GM12892 (cell line): ENCODE measurements around the gene ZNF141.

Experiments used
- DNase-seq: peaks from one replicate; pipeline ENCODE4 v3.0.0; 2011; ENCODE audit not compliant: insufficient read length
- FAIRE-seq: peaks from 2 replicates; lab custom pipeline; 2011; peaks lifted over from hg19 to GRCh38; lab: Jason Lieb, UNC
- POLR2A ChIP-seq: IDR thresholded peaks from 2 replicates; pipeline ENCODE4 v1.6.1; 2011; ENCODE audit warnings: low read depth, low read length, control low read depth
- POLR2AphosphoS5 ChIP-seq: IDR thresholded peaks from 2 replicates; pipeline ENCODE4 v1.6.1; 2011; ENCODE audit warnings: low read depth, low read length, control low read depth
- TAF1 ChIP-seq: IDR thresholded peaks from 2 replicates; pipeline ENCODE4 v1.6.1; 2011; ENCODE audit warnings: low read depth, mild to moderate bottlenecking, control low read depth, low read length, borderline replicate concordance

The ZNF141 gene

DNA sequence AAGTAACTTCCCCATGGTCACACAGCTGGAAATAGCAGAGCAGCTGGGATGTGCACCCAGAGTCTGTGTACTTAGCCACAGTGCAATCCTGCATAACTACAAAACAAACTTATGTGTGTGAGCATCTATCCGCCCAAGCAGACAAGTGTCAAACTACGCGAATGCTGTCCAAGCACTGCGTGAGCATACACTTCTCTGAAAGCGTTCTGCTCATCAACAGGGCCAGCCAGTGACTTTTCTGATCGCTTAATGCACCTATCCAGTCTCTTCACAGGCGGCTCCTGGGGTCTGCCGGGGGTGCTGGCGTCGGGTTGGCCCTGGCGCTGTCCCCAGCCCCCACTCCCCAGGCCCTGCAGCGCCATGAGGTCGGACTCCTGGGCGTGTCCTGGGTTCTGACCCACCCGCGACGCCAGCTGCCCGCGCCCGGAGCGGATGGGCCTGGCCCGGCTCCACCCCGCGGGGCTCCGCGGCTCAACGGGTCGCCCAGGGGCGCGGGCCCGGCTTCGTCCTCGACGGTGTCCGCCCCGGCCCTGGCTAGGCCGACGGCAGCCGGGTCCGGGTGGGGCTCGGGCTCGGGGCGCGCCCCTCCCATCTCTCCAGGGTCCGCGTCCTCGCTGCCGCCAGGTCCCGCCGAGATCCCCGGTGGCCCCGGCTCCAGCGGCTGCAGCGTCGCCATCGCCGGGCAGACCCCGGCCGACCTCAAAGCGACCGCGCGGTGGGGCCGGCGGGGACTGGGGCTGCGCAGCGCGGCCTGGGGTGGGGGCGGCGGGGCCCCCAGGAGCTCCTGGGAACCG lies 1.3 kb upstream of the ZNF141 start:
- FAIRE-seq, result no peak
- DNase-seq, result peak; percentile 40
- TF ChIP-seq POLR2AphosphoS5 (no peak), POLR2A (no peak), TAF1 (no peak)

DNA sequence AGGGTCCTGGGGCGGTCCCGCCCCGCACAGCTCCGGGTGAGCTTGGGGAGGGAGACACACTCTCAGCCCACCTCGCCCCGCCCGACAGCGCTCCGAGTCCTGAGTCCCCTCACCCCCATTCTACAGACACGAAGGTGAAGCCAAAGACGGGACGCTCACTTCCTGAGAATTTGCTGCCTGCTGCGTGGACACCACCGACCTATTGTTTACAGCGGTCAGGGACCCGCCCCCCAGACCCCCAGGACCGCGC lies 796 bp upstream of the ZNF141 start:
- FAIRE-seq, result no peak
- DNase-seq, result no peak
- no peak for TF ChIP-seq POLR2AphosphoS5
- TF ChIP-seq POLR2A, result no peak
- TF ChIP-seq TAF1, result no peak

DNA sequence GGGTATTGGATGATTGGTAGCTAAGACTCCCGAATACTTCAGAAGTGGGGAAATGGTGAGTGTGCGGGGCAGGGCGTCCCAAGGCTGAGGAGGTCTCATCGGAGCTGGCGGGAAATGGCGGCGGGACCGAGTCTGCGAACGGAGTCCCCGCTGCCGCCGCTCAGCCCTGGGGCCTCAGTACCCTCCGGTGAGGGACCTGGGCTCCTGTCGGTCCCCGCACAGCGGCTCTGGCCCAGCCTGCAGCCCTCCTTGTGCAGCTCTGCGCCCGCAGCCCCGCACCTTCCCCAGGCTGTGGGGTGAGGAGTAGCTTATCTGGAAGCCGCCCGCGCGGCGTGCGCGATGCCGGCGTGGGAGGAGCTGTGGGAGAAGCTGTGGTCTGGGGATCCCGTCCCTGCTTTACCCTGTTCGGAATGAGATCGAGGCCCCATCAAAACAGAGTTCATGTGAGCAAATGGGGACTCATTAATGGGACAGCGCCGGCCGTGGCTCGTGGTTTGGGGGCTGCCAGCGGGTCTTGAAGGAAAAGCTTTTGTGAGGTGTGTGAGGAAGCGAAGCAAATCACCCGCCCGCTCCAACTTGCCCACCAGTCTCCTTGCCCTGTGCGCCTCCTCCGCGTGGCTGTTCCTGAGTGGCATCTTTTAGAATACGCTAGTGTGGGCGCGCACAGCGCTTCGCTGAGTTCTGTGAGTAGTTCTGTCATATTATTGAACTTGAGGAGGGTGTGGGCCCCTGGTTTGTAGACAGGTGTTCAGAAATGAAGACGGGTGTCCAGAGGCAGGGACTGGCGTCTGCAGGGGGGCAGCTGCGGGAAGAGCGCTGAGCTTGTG lies 531 bp downstream of the ZNF141 start:
- TF ChIP-seq TAF1, result no peak
- TF ChIP-seq POLR2AphosphoS5, result no peak
- TF ChIP-seq POLR2A, result no peak
- FAIRE-seq (peak; percentile 24), DNase-seq (no peak)

DNA sequence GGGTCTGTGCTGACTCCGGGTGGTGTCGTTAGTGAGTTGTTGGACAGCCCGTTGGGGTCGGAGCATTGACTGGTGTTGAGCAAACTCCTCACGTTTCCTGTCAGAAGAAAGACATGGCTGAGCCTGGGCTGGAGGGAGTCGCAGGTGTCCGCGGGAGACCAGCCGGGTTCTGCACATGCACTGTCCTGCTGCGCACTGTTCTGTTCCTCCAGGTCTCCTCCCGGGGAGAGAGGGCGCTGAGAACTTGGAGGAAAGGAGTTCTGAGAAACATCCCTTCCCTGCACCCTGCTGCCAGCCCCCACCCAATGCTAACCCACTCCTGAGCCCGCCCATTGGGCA lies 1.1 kb downstream of the ZNF141 start:
- FAIRE-seq, result no peak
- no peak for DNase-seq

DNA sequence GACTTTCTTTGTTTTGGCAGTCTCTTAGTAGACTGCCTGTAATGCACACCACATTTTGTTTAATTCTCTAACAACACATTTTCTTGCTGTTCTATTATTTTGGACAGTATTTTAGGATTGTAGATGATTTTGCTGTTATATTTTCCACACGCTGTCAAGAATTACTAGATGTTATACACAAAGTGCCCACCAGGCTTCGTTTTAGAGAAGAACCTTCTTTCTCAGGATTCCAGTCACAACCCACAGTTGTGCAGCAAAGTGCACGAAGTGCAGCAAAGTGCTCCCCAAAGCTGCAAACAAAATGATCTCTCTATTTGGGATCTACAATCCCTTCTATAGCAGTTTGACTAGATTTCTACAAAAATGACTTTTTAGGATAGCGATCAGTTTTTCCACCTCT lies 2.4 kb downstream of the ZNF141 start:
- DNase-seq (no peak), FAIRE-seq (no peak)
- no peak for TF ChIP-seq TAF1
- TF ChIP-seq POLR2AphosphoS5, result no peak
- TF ChIP-seq POLR2A, result no peak

More for the DNA sequence above, 1.1 kb downstream of the ZNF141 start:
- TF ChIP-seq TAF1, result no peak
- TF ChIP-seq POLR2A, result no peak
- no peak for TF ChIP-seq POLR2AphosphoS5

DNA sequence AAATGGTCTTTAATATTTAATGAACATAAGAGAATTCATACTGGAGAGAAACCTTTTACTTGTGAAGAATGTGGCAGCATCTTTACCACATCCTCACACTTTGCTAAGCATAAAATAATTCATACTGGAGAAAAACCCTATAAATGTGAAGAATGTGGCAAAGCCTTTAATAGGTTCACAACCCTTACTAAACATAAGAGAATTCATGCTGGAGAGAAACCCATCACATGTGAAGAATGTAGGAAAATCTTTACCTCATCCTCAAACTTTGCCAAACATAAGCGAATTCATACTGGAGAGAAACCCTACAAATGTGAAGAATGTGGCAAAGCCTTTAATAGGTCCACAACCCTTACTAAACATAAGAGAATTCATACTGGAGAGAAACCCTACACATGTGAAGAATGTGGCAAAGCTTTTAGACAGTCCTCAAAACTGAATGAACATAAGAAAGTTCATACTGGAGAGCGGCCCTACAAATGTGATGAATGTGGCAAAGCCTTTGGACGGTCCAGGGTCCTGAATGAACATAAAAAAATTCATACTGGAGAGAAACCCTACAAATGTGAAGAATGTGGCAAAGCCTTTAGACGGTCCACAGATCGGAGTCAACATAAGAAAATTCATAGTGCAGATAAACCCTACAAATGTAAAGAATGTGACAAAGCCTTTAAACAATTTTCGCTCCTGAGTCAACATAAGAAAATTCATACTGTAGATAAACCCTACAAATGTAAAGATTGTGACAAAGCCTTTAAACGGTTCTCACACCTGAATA lies 35.6 kb downstream of the ZNF141 start:
- TF ChIP-seq POLR2A, result no peak
- TF ChIP-seq TAF1, result no peak
- no peak for TF ChIP-seq POLR2AphosphoS5
- DNase-seq (no peak), FAIRE-seq (peak; percentile 36)

DNA sequence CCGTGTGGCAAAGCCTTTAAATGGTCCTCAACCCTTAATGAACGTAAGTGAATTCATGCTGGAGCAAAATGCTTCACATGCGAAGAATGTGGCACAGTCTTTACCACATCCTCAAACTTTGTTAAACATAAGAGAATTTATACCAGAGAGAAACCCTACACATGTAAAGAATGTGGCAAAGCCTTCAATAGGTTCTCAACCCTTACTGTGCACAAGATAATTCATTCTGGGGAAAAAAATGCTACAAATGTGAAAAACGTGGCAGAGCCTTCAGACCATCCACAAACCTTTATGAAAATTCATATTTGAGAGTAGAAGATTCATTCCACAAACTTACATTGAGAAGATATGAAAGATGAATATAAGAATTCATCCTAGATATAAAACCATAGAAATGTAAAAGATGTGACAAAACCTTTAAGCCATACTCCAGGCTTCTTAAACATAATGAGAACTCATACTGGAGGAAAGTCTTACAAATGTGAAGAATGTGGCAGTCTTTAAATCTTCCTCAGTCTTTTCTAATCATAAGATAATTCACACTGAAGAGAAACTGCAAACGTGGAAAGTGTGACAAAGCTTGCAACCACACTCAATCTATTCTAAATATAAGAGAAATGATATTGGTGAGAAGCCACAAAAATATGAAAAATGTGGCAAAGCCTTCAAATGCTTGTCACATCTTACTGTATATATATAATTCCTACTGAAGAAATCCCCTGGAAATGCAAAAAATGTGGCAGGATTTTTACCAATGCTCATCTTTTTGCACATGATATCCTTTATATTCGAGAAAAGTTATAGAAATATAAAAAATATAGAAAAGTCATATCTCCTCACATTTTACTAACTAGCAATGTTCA lies 36.9 kb downstream of the ZNF141 start:
- FAIRE-seq (no peak), DNase-seq (no peak)
- TF ChIP-seq POLR2AphosphoS5, result no peak
- no peak for TF ChIP-seq POLR2A
- no peak for TF ChIP-seq TAF1

DNA sequence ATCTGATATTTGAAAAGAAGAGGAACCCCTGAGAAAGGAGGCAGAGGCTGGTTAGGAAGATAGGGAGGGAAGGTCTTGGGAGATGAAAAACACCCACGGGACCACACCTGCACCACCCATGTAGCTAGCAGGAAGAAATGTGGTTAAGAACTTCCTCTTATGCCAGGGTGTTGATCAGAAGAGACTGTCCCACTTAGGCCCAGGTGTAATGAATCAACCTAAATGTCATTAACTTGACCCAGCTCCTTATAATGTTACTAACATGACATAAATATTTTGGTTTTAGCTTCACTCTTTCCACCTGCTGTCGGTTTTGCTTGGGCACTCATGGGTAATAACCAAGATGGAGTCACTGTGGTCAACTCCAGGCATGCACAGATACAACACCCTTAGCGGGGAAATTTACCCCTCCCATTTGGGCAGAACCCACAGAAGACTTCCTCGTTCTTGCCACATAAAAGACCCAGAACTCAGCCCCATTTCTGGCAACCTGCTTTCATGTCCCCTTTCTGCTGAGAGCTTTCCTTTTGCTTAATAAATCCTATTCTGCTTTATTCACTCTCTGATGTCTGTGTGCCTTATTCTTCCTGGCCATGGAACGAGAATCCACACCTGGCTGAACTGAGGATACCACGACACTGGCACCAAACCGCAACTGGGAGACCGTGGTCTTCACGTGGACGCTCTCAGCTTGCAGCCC lies 46.8 kb downstream of the ZNF141 start:
- DNase-seq (no peak), FAIRE-seq (no peak)
- TF ChIP-seq POLR2A (no peak), TAF1 (no peak), POLR2AphosphoS5 (no peak)

DNA sequence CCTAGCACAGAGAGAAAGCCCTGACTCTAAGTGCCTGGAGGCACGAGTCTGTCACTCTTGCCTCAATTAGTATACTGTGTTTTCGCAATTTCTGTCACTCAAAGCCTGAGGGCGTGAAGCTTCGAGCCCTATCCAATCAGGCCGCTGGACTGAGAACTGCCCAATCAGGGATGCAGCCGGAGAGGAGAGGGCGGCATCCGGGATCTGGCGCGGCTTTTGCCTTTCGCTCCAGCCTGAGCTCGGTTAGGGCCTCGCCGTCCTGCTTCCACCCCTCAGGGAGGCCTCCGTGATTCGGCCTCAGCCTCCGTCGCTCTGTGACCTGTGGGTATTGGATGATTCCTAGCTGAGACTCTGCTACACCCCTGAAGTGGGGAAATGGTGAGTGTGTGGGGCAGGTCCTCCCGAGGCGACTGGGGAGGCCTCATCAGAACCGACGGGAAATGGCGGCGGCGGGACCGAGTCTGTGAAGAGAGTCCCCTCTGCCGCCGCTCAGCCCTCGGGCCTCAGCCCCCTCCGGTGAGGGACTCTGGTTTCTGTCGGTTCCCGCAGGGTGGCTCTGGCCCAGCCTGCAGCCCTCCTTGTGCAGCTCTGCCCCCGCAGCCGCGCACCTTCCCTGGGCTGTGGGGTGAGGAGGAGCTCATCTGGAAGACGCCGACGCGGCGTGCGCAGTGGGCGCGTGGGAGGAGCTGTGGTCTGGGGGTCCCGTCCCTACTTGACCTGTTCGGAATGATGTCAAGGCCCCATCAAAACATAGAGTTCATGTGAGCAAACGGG lies 48.5 kb downstream of the ZNF141 start:
- FAIRE-seq (no peak), DNase-seq (no peak)
- no peak for TF ChIP-seq POLR2AphosphoS5
- no peak for TF ChIP-seq POLR2A
- no peak for TF ChIP-seq TAF1

DNA sequence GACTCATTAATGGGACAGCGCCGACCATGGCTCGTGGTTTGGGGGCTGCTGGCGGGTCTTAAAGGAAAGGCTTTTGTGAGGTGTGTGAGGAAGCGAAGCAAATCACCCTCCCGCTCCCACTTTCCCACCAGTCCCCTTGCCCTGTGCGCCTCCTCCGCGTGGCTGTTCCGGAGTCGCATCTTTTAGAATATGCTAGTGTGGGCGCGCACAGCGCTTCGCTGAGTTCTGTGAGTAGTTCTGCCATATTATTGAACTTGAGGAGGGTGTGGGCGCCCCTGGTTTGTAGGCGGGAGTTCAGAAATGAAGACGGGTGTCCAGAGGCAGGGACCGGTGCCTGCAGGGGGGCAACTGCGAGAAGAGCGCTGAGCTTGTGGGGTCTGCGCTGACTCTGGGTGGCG lies 49.1 kb downstream of the ZNF141 start:
- FAIRE-seq (no peak), DNase-seq (no peak)
- TF ChIP-seq TAF1 (no peak), POLR2AphosphoS5 (no peak), POLR2A (no peak)
